Stomach (tissue), 9 donors: ENCODE data around the gene AUTS2. TPM values are rescaled to one million over a fixed set of nuclear protein-coding genes. Genes with fewer than 3 reads are reported as not detected.

Experiments used
- DNase-seq, 2 donors: peaks; one replicate each; pipeline versions ENCODE4 v3.0.0 to v3.0.0-alpha.2; 2013 to 2019
- H3K27ac ChIP-seq, 5 donors: fragments of 200-600 bp in 4 of 5; sonication (generic) in 4 of 5; one replicate each; pipeline ENCODE4 v1.5.1; 2013 to 2019; ENCODE audit warnings: mild to moderate bottlenecking in 1 of 5, moderate library complexity in 1 of 5
- H3K27me3 ChIP-seq, 3 donors: fragments of 200-600 bp; sonication (generic); one replicate each; pipeline ENCODE4 v1.5.1; 2017 to 2019; ENCODE audit warnings: mixed run types in 1 of 3
- H3K36me3 ChIP-seq, 4 donors: fragments of 200-600 bp; sonication (generic); 1 replicate in 3 of 4; 2 replicates in 1 of 4; pipeline ENCODE4 v1.5.1; 2016 to 2019
- H3K4me1 ChIP-seq, 4 donors: fragments of 200-600 bp; sonication (generic); one replicate each; pipeline ENCODE4 v1.5.1; 2016 to 2019
- H3K4me3 ChIP-seq, 4 donors: fragments of 200-600 bp; sonication (generic) in 3 of 4; one replicate each; pipeline ENCODE4 v1.5.1; 2016 to 2019; ENCODE audit warnings: mild to moderate bottlenecking in 1 of 4
- H3K9me3 ChIP-seq, 4 donors: fragments of 200-600 bp; sonication (generic); one replicate each; pipeline ENCODE4 v1.5.1; 2016 to 2019
- EP300 ChIP-seq: sonication (generic); formaldehyde crosslinking; IDR thresholded peaks from one replicate; pipeline ENCODE4 v1.6.1; 2017; ENCODE audit warnings: antibody characterized with exemption
- POLR2A ChIP-seq, 4 donors: fragments of 450-650 bp; IDR thresholded peaks; one replicate each; pipeline ENCODE4 v1.6.1; 2016; ENCODE audit warnings: antibody characterized with exemption in 4 of 4, control low read depth in 2 of 4, mild to moderate bottlenecking in 1 of 4, moderate library complexity in 1 of 4
- POLR2AphosphoS5 ChIP-seq, 3 donors: sonication (generic); formaldehyde crosslinking; IDR thresholded peaks; one replicate each; pipeline ENCODE4 v1.6.1; 2016; ENCODE audit warnings: antibody characterized with exemption in 3 of 3
- WGBS, 5 donors: extraction: QIAGEN DNeasy Blood & Tissue Kit in 3 of 5; methylation state at CpG; one replicate each; pipeline versions ENCODE4 v1.1.5 to v1.1.7; 2013 to 2018; 5-methylcytosine and 5-hydroxymethylcytosine counted together
- intact Hi-C: fragments of 100-400 bp; cut with DNase I; formaldehyde crosslinking; loops from one replicate; pipeline ENCODE4 v1.15.1; 2023; ENCODE audit warnings: low total_unique reads
- polyA plus RNA-seq, 3 donors: library from polyadenylated mRNA; stranded (reverse); fragments of 200-250 nt; gene quantifications; one replicate each; pipeline ENCODE4 v1.2.3, GENCODE V29; 2013
- total RNA-seq, 5 donors: library from RNA; depleted of rRNA; stranded (reverse); fragments of >200 nt; gene quantifications; one replicate each; pipeline versions ENCODE4 v1.1.0 to v1.2.3, GENCODE V29; 2014 to 2016
- TF ChIP-seq, protein P1 (sequence below), 7 experiments: fragments of 450-650 bp in 4 of 7; fragments of 200-600 bp in 3 of 7; sonication (generic) in 3 of 7; IDR thresholded peaks; one replicate each; pipeline ENCODE4 v1.5.1; 2016 to 2019; ENCODE audit warnings: antibody characterized with exemption in 7 of 7, control low read depth in 2 of 7, mild to moderate bottlenecking in 1 of 7
- donor health status: healthy with polysubstance abuse.
- donor health status: Bipolar disorder and iron deficiency.
- donor health status: healthy.

Gene AUTS2
- total and polyA plus RNA-seq, 8 donors, result 3.8 to 90.3 (median 38.1) TPM

DNA sequence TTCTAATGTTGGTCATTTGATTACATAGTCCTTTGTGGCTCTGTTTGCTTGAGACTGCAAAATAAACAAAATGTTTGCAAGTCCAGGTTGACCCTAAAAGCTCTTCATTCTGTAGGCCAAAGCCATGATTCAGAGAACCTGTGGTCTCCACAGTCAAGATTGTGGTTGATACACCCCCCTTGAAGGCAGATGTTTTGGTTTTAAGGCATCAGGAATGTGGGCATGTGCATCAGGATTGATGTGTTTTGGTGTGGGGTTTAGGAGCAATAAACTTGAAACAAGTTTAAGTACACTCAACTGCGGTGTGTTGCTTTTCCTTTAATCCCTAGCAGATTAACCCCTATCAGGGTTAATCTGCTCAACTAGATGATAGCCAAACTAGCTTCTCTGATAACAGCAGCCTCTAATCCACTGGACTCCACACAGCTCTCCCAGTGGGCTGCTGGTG is 1154.5 kb downstream of the AUTS2 start:
- 22 to 51% (median 43%) methylated on average over 1 of the region's 1 CpG for WGBS, 5 donors
- no peaks in the 10 kb centered on the region for H3K36me3 ChIP-seq
- intact Hi-C loops, result no loop called here
- no peaks in the 10 kb centered on the region for H3K27me3 ChIP-seq
- no peak overlapping the region for H3K27ac ChIP-seq
- no peaks in the 10 kb centered on the region for H3K9me3 ChIP-seq
- no peak for TF ChIP-seq POLR2A (IDR thresholded peaks at IDR 0.05)
- no peak for TF ChIP-seq POLR2AphosphoS5 (IDR thresholded peaks at IDR 0.05)
- no peak for TF ChIP-seq EP300
- TF ChIP-seq, protein P1, sequence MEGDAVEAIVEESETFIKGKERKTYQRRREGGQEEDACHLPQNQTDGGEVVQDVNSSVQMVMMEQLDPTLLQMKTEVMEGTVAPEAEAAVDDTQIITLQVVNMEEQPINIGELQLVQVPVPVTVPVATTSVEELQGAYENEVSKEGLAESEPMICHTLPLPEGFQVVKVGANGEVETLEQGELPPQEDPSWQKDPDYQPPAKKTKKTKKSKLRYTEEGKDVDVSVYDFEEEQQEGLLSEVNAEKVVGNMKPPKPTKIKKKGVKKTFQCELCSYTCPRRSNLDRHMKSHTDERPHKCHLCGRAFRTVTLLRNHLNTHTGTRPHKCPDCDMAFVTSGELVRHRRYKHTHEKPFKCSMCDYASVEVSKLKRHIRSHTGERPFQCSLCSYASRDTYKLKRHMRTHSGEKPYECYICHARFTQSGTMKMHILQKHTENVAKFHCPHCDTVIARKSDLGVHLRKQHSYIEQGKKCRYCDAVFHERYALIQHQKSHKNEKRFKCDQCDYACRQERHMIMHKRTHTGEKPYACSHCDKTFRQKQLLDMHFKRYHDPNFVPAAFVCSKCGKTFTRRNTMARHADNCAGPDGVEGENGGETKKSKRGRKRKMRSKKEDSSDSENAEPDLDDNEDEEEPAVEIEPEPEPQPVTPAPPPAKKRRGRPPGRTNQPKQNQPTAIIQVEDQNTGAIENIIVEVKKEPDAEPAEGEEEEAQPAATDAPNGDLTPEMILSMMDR (IDR thresholded peaks at IDR 0.05), result no peak
- H3K4me1 ChIP-seq, result peaks cover 0 to 40% (median 10%) of the 10 kb centered on the region in 4 donors
- H3K4me3 ChIP-seq, result no peak overlapping the region
- no peak for DNase-seq

DNA sequence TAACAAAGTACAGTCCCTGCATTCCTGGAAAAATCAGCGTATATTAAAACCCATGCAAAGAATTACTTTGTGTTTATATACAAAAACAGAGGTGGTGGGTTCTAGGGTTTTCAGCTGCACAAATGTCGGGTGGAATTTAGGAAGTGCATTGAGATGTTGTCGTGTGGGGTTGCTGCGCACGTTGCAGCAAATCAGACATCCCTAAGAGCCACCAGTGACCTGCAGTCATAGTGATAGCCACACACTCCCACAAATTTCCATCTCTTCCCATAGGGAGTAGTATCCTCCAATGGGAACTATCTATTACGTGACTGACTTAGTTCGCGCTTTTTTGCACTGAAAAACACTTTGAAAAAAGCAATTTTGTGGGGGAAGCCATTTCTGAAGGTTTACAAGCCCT is 1158.5 kb downstream of the AUTS2 start:
- Histone ChIP-seq H3K27ac (no peak overlapping the region), H3K4me1 (peaks cover 0 to 40% (median 16%) of the 10 kb centered on the region in 4 donors), H3K36me3 (no peaks in the 10 kb centered on the region), H3K4me3 (no peak overlapping the region), H3K27me3 (no peaks in the 10 kb centered on the region), H3K9me3 (no peaks in the 10 kb centered on the region)
- DNase-seq, result no peak
- intact Hi-C loops, result no loop called here
- WGBS, 5 donors, result 92 to 97% (median 95%) methylated on average over 8 of the region's 8 CpGs
- no peak for TF ChIP-seq POLR2A (IDR thresholded peaks at IDR 0.05)
- no peak for TF ChIP-seq EP300
- no peak for TF ChIP-seq POLR2AphosphoS5 (IDR thresholded peaks at IDR 0.05)
- TF ChIP-seq, protein P1 (IDR thresholded peaks at IDR 0.05), result no peak

DNA sequence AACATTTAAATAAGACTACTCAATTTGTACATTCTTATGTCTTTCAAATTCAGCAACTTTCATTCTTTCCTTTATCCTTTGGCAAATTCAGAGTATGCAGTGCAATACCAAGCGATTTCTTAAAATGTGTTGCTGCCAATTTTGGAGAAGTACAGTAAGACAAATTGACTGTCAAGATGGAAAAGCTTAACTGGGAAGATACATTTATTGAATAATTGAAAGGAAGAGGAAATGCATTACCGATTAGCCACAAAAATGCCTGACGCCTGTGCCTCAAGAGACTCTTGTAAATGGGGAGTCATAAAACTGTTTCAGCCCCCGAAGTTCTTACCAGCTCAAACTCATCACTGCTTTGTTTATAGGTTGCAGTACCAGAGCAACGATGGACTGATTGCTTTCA is 1160.4 kb downstream of the AUTS2 start:
- Histone ChIP-seq H3K27me3 (no peaks in the 10 kb centered on the region), H3K27ac (no peak overlapping the region), H3K36me3 (peaks cover 0 to 6% (median 3%) of the 10 kb centered on the region in 4 donors), H3K4me3 (no peak overlapping the region), H3K9me3 (no peaks in the 10 kb centered on the region), H3K4me1 (peaks cover 0 to 28% (median 11%) of the 10 kb centered on the region in 4 donors)
- intact Hi-C loops, result no loop called here
- TF ChIP-seq POLR2AphosphoS5 (IDR thresholded peaks at IDR 0.05), result no peak
- TF ChIP-seq POLR2A (IDR thresholded peaks at IDR 0.05), result no peak
- TF ChIP-seq EP300, result no peak
- TF ChIP-seq, protein P1 (IDR thresholded peaks at IDR 0.05), result no peak
- DNase-seq, result no peak
- WGBS, 5 donors, result 58 to 80% (median 64%) methylated on average over 5 of the region's 5 CpGs

DNA sequence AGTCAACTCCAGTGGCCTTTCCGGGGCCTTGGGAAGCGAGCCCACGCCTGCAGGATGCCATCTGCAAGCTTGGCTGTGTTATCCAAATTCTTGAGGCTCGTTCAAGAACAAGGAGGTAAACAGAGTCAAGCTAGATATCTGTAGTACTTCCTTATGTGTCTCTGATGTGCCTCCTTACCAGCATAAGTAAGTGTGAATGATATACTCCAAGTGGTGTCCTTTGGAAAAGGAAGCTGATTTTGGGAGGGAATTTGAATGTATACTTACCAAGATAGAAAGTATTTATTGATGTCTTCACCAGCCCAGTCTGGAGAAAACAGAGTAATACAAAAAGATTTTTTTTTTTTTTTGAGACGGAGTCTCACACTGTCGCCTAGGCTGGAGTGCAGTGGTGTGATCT is 1161.4 kb downstream of the AUTS2 start:
- H3K36me3 ChIP-seq, result peaks cover 0 to 8% (median 4%) of the 10 kb centered on the region in 4 donors
- H3K4me1 ChIP-seq, result peaks cover 0 to 35% (median 9%) of the 10 kb centered on the region in 4 donors
- 91 to 93% (median 93%) methylated on average over 6 of the region's 6 CpGs for WGBS, 5 donors
- TF ChIP-seq, protein P1 (IDR thresholded peaks at IDR 0.05), result no peak
- TF ChIP-seq POLR2A (IDR thresholded peaks at IDR 0.05) (no peak), POLR2AphosphoS5 (IDR thresholded peaks at IDR 0.05) (no peak)
- DNase-seq, result no peak
- no peaks in the 10 kb centered on the region for H3K27me3 ChIP-seq
- H3K4me3 ChIP-seq, result no peak overlapping the region
- intact Hi-C loops, result no loop called here
- H3K9me3 ChIP-seq, result no peaks in the 10 kb centered on the region
- no peak overlapping the region for H3K27ac ChIP-seq
